ENCODE measurements around the gene POLE3. TPM values are rescaled to one million over a fixed set of nuclear protein-coding genes. Genes with fewer than 3 reads are reported as not detected.

The POLE3 gene
- total and polyA plus RNA-seq, 9 of the 15 experiments (the other 6 are each of a cell fraction or from before 2014, with no cell fraction given) = 52.6 to 179 (median 110) TPM

GRCh38 chr9:113410207-113410864 is at the start of gene POLE3, which contains the start of gene C9orf43 (continued):
- TF ChIP-seq, protein P1, sequence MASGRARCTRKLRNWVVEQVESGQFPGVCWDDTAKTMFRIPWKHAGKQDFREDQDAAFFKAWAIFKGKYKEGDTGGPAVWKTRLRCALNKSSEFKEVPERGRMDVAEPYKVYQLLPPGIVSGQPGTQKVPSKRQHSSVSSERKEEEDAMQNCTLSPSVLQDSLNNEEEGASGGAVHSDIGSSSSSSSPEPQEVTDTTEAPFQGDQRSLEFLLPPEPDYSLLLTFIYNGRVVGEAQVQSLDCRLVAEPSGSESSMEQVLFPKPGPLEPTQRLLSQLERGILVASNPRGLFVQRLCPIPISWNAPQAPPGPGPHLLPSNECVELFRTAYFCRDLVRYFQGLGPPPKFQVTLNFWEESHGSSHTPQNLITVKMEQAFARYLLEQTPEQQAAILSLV (tag; IDR thresholded peaks at IDR 0.05) = no peak
- TF ChIP-seq HMG20A (CRISPR knock-in tag; conservative IDR thresholded peaks at IDR 0.05) = no peak
- TF ChIP-seq, protein P2, sequence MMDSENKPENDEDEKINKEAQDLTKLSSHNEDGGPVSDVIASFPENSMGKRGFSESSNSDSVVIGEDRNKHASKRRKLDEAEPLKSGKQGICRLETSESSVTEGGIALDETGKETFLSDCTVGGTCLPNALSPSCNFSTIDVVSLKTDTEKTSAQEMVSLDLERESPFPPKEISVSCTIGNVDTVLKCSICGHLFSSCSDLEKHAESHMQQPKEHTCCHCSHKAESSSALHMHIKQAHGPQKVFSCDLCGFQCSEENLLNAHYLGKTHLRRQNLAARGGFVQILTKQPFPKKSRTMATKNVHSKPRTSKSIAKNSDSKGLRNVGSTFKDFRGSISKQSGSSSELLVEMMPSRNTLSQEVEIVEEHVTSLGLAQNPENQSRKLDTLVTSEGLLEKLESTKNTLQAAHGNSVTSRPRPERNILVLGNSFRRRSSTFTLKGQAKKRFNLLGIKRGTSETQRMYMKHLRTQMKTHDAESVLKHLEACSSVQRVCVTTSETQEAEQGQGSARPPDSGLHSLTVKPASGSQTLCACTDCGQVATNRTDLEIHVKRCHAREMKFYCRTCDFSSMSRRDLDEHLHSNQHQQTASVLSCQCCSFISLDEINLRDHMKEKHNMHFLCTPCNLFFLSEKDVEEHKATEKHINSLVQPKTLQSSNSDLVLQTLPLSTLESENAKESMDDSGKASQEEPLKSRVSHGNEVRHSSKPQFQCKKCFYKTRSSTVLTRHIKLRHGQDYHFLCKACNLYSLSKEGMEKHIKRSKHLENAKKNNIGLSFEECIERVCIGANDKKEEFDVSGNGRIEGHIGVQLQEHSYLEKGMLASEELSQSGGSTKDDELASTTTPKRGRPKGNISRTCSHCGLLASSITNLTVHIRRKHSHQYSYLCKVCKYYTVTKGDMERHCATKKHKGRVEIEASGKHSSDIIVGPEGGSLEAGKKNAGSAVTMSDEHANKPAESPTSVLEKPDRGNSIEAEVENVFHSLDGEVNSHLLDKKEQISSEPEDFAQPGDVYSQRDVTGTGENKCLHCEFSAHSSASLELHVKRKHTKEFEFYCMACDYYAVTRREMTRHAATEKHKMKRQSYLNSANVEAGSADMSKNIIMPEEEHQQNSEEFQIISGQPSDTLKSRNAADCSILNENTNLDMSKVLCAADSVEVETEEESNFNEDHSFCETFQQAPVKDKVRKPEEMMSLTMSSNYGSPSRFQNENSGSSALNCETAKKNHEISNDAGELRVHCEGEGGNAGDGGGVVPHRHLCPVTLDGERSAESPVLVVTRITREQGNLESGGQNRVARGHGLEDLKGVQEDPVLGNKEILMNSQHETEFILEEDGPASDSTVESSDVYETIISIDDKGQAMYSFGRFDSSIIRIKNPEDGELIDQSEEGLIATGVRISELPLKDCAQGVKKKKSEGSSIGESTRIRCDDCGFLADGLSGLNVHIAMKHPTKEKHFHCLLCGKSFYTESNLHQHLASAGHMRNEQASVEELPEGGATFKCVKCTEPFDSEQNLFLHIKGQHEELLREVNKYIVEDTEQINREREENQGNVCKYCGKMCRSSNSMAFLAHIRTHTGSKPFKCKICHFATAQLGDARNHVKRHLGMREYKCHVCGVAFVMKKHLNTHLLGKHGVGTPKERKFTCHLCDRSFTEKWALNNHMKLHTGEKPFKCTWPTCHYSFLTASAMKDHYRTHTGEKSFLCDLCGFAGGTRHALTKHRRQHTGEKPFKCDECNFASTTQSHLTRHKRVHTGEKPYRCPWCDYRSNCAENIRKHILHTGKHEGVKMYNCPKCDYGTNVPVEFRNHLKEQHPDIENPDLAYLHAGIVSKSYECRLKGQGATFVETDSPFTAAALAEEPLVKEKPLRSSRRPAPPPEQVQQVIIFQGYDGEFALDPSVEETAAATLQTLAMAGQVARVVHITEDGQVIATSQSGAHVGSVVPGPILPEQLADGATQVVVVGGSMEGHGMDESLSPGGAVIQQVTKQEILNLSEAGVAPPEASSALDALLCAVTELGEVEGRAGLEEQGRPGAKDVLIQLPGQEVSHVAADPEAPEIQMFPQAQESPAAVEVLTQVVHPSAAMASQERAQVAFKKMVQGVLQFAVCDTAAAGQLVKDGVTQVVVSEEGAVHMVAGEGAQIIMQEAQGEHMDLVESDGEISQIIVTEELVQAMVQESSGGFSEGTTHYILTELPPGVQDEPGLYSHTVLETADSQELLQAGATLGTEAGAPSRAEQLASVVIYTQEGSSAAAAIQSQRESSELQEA (IDR thresholded peaks at IDR 0.05; ENCODE audit: low read depth) = peak; percentile 100
- TF ChIP-seq ATF1 (CRISPR knock-in tag; IDR thresholded peaks at IDR 0.05) = 0 out of 2 replicates have a peak, but pooled peaks have one; percentile 18
- peak; percentile 92 for TF ChIP-seq ATF1 (tag; IDR thresholded peaks at IDR 0.05)
- peak; percentile 95 for TF ChIP-seq ZZZ3 (IDR thresholded peaks at IDR 0.05)
- no peak for TF ChIP-seq ZNF239 (CRISPR knock-in tag; IDR thresholded peaks at IDR 0.05)
- no peak for TF ChIP-seq RHOXF2B (CRISPR knock-in tag; conservative IDR thresholded peaks at IDR 0.05)
- no peak for TF ChIP-seq ZNF77 (CRISPR knock-in tag; IDR thresholded peaks at IDR 0.05)
- no peak for TF ChIP-seq SAFB2 (IDR thresholded peaks at IDR 0.05; ENCODE audit: borderline replicate concordance, low read depth, low read length, severe bottlenecking)
- TF ChIP-seq HEY1 (CRISPR knock-in tag; IDR thresholded peaks at IDR 0.05; ENCODE audit: borderline replicate concordance) = no peak
- TF ChIP-seq, protein P3, sequence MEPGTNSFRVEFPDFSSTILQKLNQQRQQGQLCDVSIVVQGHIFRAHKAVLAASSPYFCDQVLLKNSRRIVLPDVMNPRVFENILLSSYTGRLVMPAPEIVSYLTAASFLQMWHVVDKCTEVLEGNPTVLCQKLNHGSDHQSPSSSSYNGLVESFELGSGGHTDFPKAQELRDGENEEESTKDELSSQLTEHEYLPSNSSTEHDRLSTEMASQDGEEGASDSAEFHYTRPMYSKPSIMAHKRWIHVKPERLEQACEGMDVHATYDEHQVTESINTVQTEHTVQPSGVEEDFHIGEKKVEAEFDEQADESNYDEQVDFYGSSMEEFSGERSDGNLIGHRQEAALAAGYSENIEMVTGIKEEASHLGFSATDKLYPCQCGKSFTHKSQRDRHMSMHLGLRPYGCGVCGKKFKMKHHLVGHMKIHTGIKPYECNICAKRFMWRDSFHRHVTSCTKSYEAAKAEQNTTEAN (CRISPR knock-in tag; IDR thresholded peaks at IDR 0.05) = no peak
- TF ChIP-seq FOS (IDR thresholded peaks at IDR 0.05; ENCODE audit: extremely low read depth, insufficient read length) = no peak
- TF ChIP-seq PHF20 (IDR thresholded peaks at IDR 0.05; ENCODE audit: partially characterized antibody) = peak; percentile 76
- no peak for TF ChIP-seq DDX20 (tag; IDR thresholded peaks at IDR 0.05; ENCODE audit: low read depth)
- TF ChIP-seq TFAP4 (CRISPR knock-in tag; IDR thresholded peaks at IDR 0.05; ENCODE audit: borderline replicate concordance) = peak; percentile 89
- TF ChIP-seq ZNF507 (tag; conservative IDR thresholded peaks at IDR 0.05) = no peak
- no peak; the same call in 1 of the 2 replicates for TF ChIP-seq ARID1B (IDR thresholded peaks at IDR 0.05)
